ENCODE measurements around the gene CRACR2B. TPM values are rescaled to one million over a fixed set of nuclear protein-coding genes. Genes with fewer than 3 reads are reported as not detected.

Gene CRACR2B
- total and polyA plus RNA-seq, 2 of the 13 experiments (the other 11 are each of a cell fraction or from before 2014, with no cell fraction given): 14.9 to 21.0 TPM

- 0 out of 2 replicates have a peak, but pooled peaks have one; percentile 69 for TF ChIP-seq ZBTB34 (CRISPR knock-in tag; IDR thresholded peaks at IDR 0.05)
- TF ChIP-seq ZBTB49 (CRISPR knock-in tag; IDR thresholded peaks at IDR 0.05; ENCODE audit: borderline replicate concordance): no peak
- TF ChIP-seq POLR2AphosphoS5 (IDR thresholded peaks at IDR 0.05; ENCODE audit: low read depth, low read length): 0 out of 2 replicates have a peak, but pooled peaks have one; percentile 47
- no peak for TF ChIP-seq CHCHD3 (CRISPR knock-in tag; IDR thresholded peaks at IDR 0.05)
- no peak for TF ChIP-seq ZNF713 (CRISPR knock-in tag; IDR thresholded peaks at IDR 0.05)
- TF ChIP-seq NR2F6 (IDR thresholded peaks at IDR 0.05): no peak; the same call in 1 of the 2 replicates
- TF ChIP-seq NR2F6 (CRISPR knock-in tag; IDR thresholded peaks at IDR 0.05): peak; percentile 82
- no peak; the same call in 1 of the 2 replicates for TF ChIP-seq GTF3A (CRISPR knock-in tag; conservative IDR thresholded peaks at IDR 0.05)
- TF ChIP-seq ZNF281 (CRISPR knock-in tag; IDR thresholded peaks at IDR 0.05; ENCODE audit: borderline replicate concordance): peak; percentile 57; the same call in 1 of the 2 replicates
- peak; percentile 73 for TF ChIP-seq ZNF878 (CRISPR knock-in tag; IDR thresholded peaks at IDR 0.05)
- TF ChIP-seq LCORL (IDR thresholded peaks at IDR 0.05): 0 out of 2 replicates have a peak, but pooled peaks have one; percentile 7
- TF ChIP-seq LCORL (CRISPR knock-in tag; IDR thresholded peaks at IDR 0.05): peak; percentile 88
- peak; percentile 62; the same call in 1 of the 2 replicates for TF ChIP-seq HOMEZ (CRISPR knock-in tag; IDR thresholded peaks at IDR 0.05; ENCODE audit: low read depth)
- peak; percentile 79; the same call in 1 of the 2 replicates for TF ChIP-seq HDAC2 (CRISPR knock-in tag; IDR thresholded peaks at IDR 0.05)
- no peak for TF ChIP-seq LRRFIP1 (CRISPR knock-in tag; conservative IDR thresholded peaks at IDR 0.05)
- TF ChIP-seq ZNF30 (CRISPR knock-in tag; IDR thresholded peaks at IDR 0.05): no peak
- peak; percentile 64; the same call in 1 of the 2 replicates for TF ChIP-seq ZMYM3 (CRISPR knock-in tag; IDR thresholded peaks at IDR 0.05)
- no peak for TF ChIP-seq ATAD3A (CRISPR knock-in tag; IDR thresholded peaks at IDR 0.05)
- TF ChIP-seq SSRP1 (CRISPR knock-in tag; IDR thresholded peaks at IDR 0.05): no peak
These were observed 10.9 kb downstream of the CRACR2B start (continued) for GRCh38 chr11:838441-839279.

Data from HepG2 (cell line).